Measurements from ENCODE around the gene ZNF488.

ZNF488 gene

DNA sequence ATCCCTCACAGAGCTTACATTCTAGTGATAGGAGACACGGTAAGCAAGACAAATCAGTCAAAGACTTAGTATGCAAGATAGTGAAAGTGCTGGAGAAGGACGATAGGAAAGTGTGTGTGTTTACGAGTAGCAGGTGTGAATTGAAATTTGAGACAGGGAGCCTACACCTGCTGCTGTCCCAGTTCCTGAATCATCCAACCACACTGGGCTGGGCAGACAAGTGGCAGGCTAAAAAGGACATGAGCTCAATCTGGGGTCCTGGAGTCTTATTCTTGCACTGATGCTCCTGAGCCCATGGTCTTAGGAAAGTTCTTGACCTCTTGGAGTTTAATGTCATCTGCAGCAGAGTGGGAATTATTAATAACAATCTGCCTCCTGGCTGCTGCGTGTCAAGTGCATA, 19.7 kb downstream of the ZNF488 start:
- DNase-seq: no peak

DNA sequence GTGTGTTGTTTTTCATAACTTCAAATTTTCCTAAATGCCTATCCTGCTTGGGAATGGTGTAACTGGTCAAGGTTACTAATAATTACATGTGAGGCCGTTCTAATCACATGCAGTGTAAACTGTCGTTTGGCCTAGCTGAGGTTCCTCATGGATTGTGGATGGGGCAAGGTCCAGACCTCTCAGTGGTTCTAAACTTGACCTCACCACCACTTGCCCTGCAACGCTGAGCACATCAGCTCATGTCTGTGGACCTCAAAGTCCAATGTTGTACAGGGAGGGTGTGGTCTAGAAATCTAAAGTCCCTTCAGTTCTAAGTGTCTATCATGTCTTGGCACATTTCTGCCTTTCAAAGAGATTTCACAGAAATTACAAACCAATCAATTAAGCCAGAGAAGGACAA, 20.3 kb downstream of the ZNF488 start:
- DNase-seq: no peak

DNA sequence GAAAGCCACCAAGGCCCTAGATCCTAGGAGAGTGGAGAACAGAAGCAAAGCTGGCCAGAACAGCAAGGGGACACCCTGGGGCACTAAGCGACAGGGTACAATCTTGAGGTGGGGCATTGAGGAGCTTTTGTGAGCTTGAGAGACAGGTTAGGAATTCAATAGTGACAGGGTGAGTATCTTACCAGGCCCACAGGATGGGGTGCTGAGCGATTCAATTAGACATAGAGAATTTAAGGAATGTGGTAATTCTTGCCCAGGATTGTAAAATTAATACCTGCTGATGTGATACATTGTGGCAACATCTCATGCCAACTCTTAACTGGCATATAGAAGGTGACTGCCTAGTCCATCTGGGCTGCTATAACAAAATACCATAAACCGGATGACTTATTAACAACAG, 21.9 kb downstream of the ZNF488 start:
- no peak for DNase-seq

GRCh38 chr10:47361293-47361692, 22.8 kb downstream of the ZNF488 start:
- no peak for DNase-seq

DNA sequence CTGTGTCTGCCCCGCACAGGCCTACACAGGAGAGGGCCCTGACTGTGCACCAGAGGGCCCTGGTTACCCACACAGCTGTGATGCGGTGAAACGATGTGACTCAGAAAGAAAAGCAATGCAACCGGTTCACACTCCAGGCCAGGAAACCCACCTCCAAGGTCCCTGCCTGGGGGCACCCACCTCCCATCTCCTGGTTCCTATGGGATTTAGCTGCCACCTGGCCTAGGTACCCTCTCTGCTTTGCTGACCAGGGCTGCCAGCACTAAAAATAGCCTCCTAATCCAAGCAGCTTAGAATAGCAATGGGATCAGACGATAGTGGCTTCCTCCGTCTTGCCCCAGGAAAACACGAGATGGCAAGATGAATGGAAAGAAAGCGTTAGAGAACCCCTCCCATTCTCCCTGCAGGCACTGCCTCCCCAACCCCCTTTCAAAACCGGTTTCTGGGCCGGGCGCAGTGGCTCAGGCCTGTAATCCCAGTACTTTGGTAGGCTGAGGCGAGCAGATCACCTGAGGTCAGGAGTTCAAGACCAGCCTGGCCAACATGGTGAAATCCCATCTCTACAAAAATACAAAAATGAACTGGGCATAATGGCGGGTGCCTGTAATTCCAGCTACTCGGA, 23.6 kb downstream of the ZNF488 start:
- no peak for DNase-seq

DNA sequence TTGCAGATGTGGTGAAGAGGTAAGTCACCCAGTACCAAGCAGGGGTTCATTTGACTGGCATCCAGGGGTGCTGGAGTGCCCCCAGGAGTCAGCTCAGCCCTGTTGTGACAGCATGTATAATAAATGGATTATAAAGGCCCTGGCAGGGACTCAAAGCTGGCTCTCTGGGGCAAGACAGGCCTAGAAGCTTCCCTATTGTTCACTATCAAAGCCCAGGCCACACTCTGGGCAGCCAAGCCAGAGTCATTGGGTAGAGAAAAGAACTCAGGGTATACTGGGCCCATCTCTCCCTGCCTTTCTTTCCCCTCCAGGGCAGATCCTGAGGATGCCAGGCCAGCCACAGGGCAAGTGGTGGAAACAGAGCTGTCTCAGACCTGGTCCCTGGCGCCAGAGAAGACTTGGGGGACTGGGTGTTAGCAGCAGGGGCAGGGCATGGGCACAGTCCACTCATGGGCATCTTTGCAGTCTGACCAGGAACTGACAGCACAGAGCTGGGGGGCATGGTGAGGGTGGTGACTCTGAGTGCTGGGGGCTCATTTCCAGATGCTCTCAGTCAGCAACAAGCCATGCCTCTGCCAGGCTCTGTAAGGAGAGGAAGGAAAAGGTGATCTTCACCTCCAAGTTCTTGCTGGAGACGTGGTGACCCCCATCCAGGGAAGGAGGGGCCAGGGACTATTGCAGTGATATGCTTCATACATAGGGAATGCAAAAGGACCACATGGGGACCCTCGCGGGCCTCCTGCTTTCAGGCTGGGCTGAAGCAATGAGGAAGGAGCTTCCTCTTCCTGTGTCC, 24.3 kb downstream of the ZNF488 start:
- DNase-seq: no peak

DNA sequence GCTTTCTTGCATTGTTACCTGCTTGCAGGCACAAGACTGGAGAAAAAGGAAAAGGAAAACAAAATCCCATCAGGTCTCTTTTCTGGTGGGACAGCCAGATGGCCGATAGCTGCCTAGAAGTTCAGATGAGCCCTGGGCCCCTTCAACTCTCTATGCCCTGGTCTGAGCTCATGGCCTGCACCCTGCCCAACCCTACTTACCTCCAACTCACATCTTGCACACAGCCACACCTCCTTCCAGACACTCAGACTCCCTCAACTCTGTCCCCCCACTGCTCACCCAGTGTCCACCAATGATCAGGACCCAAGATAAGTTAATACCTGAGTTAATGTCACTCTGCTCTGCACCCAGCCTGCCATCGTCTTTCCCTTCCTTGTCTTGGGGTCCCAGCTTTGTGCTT, 25.0 kb downstream of the ZNF488 start:
- no peak for DNase-seq

DNA sequence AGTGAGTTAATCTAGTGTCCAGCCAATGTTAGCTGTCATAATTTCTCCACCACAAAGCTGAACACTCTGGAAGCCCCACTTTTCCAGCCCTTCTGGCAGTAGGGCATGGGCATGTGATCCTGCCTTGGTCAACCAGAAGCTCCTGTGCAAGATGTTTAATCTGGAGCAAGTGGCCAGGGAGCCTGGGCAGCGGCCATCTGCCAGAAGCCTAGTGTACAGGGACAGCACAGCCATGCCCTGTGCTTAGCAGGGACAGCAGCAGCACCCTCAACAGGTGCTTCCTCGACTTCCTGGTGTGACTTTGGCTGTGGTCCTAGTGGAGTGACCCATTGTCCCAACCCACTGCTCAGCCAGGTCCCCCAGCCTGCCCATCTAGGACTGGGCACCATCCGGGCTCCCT, 25.6 kb downstream of the ZNF488 start:
- DNase-seq: no peak

GRCh38 chr10:47357911-47358310, 26.2 kb downstream of the ZNF488 start:
- DNase-seq: no peak

- DNase-seq: no peak
These were observed 26.9 kb downstream of the ZNF488 start for GRCh38 chr10:47357131-47357582.

- no peak for DNase-seq
These were observed 27.4 kb downstream of the ZNF488 start for GRCh38 chr10:47356708-47357107.

GRCh38 chr10:47354900-47355299, 29.2 kb downstream of the ZNF488 start:
- DNase-seq: no peak

GRCh38 chr10:47354165-47354564, 29.9 kb downstream of the ZNF488 start:
- no peak for DNase-seq

DNA sequence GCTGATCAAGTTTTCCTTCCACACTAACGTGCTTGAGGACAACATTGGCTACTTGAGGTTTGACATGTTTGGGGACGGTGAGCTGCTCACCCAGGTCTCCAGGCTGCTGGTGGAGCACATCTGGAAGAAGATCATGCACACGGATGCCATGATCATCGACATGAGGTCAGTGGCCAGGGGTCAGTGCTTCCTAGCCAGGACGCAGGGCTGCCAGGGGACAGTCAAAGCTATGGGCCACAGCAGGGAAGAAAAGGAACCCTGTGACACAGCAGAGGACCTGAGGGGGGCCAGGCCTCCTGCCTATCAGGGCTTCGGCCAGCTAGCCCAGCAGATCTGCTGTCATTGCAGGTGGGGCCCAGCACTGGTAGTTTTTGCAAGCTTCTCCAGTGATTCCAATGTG, 30.7 kb downstream of the ZNF488 start:
- no peak for DNase-seq

GRCh38 chr10:47351899-47352815, 31.9 kb downstream of the ZNF488 start:
- no peak for DNase-seq

GRCh38 chr10:47350671-47351640, 33.1 kb downstream of the ZNF488 start:
- DNase-seq: no peak

DNA sequence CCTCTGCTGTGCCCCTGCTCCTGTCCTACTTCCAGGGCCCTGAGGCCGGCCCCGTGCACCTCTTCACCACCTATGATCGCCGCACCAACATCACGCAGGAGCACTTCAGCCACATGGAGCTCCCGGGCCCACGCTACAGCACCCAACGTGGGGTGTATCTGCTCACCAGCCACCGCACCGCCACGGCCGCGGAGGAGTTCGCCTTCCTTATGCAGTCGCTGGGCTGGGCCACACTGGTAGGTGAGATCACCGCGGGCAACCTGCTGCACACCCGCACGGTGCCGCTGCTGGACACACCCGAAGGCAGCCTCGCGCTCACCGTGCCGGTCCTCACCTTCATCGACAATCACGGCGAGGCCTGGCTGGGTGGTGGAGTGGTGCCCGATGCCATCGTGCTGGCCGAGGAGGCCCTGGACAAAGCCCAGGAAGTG, 34.1 kb downstream of the ZNF488 start:
- no peak for DNase-seq

GRCh38 chr10:47349516-47349915, 34.6 kb downstream of the ZNF488 start:
- no peak for DNase-seq

DNA sequence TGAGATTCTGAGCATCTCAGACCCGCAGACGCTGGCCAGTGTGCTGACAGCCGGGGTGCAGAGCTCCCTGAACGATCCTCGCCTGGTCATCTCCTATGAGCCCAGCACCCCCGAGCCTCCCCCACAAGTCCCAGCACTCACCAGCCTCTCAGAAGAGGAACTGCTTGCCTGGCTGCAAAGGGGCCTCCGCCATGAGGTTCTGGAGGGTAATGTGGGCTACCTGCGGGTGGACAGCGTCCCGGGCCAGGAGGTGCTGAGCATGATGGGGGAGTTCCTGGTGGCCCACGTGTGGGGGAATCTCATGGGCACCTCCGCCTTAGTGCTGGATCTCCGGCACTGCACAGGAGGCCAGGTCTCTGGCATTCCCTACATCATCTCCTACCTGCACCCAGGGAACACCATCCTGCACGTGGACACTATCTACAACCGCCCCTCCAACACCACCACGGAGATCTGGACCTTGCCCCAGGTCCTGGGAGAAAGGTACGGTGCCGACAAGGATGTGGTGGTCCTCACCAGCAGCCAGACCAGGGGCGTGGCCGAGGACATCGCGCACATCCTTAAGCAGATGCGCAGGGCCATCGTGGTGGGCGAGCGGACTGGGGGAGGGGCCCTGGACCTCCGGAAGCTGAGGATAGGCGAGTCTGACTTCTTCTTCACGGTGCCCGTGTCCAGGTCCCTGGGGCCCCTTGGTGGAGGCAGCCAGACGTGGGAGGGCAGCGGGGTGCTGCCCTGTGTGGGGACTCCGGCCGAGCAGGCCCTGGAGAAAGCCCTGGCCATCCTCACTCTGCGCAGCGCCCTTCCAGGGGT, 35.2 kb downstream of the ZNF488 start:
- no peak for DNase-seq

DNA sequence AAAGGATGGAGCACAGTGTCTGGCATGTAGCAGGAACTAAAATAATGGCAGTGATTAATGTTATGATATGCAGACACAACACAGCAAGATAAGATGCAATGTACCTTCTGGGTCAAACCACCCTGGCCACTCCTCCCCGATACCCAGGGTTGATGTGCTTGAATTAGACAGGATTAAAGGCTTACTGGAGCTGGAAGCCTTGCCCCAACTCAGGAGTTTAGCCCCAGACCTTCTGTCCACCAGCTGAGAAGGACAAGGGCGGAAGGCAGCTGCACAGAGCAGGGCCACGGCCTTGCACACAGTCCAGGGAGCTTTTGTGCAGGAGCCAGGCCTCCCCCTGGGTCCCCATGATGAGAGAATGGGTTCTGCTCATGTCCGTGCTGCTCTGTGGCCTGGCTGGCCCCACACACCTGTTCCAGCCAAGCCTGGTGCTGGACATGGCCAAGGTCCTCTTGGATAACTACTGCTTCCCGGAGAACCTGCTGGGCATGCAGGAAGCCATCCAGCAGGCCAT, 35.9 kb downstream of the ZNF488 start, which contains the start of gene RBP3:
Gene RBP3 (plus strand): TSS at position 226 of the 514 bp plus-strand sequence. CDS start 122 bp downstream, at position 348.
- DNase-seq: no peak

DNA sequence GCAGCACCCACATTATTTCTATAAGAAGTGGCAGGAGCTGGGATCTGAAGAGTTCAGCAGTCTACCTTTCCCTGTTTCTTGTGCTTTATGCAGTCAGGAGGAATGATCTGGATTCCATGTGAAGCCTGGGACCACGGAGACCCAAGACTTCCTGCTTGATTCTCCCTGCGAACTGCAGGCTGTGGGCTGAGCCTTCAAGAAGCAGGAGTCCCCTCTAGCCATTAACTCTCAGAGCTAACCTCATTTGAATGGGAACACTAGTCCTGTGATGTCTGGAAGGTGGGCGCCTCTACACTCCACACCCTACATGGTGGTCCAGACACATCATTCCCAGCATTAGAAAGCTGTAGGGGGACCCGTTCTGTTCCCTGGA, 36.8 kb downstream of the ZNF488 start:
- no peak for DNase-seq

All from NCI-H1930 (cell line).